Ascending aorta (tissue), 2 donors: Measurements from ENCODE around the gene AHCYL2. TPM values are rescaled to one million over a fixed set of nuclear protein-coding genes. Genes with fewer than 3 reads are reported as not detected.
"Not testable (repeated sequence)": the region's sequence is repeated elsewhere in the genome, so short reads cannot be mapped to it uniquely, and the experiment has no call there.

Experiments
- DNase-seq, 2 donors: peaks; one replicate each; pipeline ENCODE4 v3.0.0-alpha.2; 2019; ENCODE audit warnings: low spot score in 2 of 2
- H3K27ac ChIP-seq, 2 donors: fragments of 200-600 bp; sonication (generic); one replicate each; pipeline ENCODE4 v1.5.1; 2016 to 2017; ENCODE audit warnings: mild to moderate bottlenecking in 1 of 2
- H3K27me3 ChIP-seq: fragments of 200-600 bp; sonication (generic); one replicate; pipeline ENCODE4 v1.5.1; 2017
- H3K36me3 ChIP-seq, 2 donors: fragments of 200-600 bp; sonication (generic); one replicate each; pipeline ENCODE4 v1.5.1; 2016
- H3K4me1 ChIP-seq, 2 donors: fragments of 200-600 bp; sonication (generic); one replicate each; pipeline ENCODE4 v1.5.1; 2016 to 2017; ENCODE audit warnings: mild to moderate bottlenecking in 1 of 2
- H3K4me3 ChIP-seq, 2 donors: fragments of 200-600 bp; sonication (generic); one replicate each; pipeline ENCODE4 v1.5.1; 2016 to 2017; ENCODE audit warnings: mild to moderate bottlenecking in 1 of 2
- H3K9me3 ChIP-seq, 2 donors: fragments of 200-600 bp; sonication (generic); one replicate each; pipeline ENCODE4 v1.5.1; 2016
- intact Hi-C: fragments of 100-400 bp; cut with DNase I; formaldehyde crosslinking; loops from one replicate; pipeline ENCODE4 v1.15.1; 2023
- total RNA-seq: library from RNA; depleted of rRNA; stranded (reverse); fragments of >200 nt; gene quantifications from one replicate; pipeline ENCODE4 v1.1.0, GENCODE V29; 2016
- TF ChIP-seq, protein P1 (sequence below), 3 experiments: fragments of 200-600 bp in 2 of 3; fragments of 450-650 bp in 1 of 3; sonication (generic) in 2 of 3; IDR thresholded peaks; one replicate each; pipeline ENCODE4 v1.5.1; 2016 to 2019; ENCODE audit warnings: antibody characterized with exemption in 3 of 3, mild to moderate bottlenecking in 1 of 3, moderate library complexity in 1 of 3

The AHCYL2 gene
- total RNA-seq, 1 donor from 2014 or later = 62.9 TPM

DNA sequence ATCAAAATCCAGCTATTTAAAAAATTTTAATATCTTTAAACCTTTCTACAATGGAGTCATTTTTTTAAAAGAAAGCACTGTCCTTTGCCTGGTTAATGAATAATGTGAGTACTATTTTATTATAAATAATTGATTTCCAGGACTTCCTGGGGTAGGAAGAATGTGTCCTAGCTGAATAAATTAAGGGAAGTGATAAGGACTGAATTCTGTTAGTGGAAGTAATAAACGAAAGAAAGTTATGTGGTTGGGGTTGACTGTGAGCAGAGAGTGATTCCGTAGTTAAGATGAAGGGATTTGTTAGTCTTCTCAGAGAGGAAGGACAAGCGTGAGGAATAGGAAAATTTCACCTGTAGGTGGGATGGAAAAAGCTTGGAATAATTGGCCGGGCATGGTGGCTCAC lies 59.1 kb downstream of the AHCYL2 start:
- TF ChIP-seq, protein P1, sequence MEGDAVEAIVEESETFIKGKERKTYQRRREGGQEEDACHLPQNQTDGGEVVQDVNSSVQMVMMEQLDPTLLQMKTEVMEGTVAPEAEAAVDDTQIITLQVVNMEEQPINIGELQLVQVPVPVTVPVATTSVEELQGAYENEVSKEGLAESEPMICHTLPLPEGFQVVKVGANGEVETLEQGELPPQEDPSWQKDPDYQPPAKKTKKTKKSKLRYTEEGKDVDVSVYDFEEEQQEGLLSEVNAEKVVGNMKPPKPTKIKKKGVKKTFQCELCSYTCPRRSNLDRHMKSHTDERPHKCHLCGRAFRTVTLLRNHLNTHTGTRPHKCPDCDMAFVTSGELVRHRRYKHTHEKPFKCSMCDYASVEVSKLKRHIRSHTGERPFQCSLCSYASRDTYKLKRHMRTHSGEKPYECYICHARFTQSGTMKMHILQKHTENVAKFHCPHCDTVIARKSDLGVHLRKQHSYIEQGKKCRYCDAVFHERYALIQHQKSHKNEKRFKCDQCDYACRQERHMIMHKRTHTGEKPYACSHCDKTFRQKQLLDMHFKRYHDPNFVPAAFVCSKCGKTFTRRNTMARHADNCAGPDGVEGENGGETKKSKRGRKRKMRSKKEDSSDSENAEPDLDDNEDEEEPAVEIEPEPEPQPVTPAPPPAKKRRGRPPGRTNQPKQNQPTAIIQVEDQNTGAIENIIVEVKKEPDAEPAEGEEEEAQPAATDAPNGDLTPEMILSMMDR (IDR thresholded peaks at IDR 0.05) = no peak
- no peak overlapping the region for H3K27ac ChIP-seq
- no peak for DNase-seq
- intact Hi-C loops = no loop called here
- no peaks in the 10 kb centered on the region for H3K4me1 ChIP-seq
- H3K9me3 ChIP-seq = no peaks in the 10 kb centered on the region
- H3K36me3 ChIP-seq = no peaks in the 10 kb centered on the region
- no peaks in the 10 kb centered on the region for H3K27me3 ChIP-seq
- H3K4me3 ChIP-seq = no peak overlapping the region

DNA sequence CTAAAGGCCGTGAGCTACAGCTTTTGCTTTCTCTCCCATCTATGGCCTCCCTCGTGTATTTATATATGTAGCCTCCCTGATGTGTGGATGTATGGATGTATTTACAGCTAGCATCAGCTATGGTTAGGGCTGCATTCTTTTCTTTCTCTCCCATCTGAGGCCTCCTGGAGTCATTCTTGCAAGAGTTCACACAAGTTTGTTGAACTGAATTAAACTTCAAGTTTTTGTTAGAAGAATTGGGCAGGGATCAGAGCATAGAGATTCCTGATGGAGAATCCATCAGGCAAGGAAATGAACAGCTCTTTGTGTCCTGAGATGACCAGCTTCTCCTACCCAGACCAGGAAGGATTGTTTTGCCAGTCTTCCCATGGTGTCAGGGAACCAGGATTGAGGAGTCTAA lies 60.3 kb downstream of the AHCYL2 start:
- no peaks in the 10 kb centered on the region for H3K27me3 ChIP-seq
- no peak overlapping the region for H3K4me3 ChIP-seq
- no peaks in the 10 kb centered on the region for H3K9me3 ChIP-seq
- TF ChIP-seq, protein P1 (IDR thresholded peaks at IDR 0.05) = no peak
- H3K4me1 ChIP-seq = no peaks in the 10 kb centered on the region
- no peak overlapping the region for H3K27ac ChIP-seq
- intact Hi-C loops = no loop called here
- no peak for DNase-seq
- no peaks in the 10 kb centered on the region for H3K36me3 ChIP-seq

DNA sequence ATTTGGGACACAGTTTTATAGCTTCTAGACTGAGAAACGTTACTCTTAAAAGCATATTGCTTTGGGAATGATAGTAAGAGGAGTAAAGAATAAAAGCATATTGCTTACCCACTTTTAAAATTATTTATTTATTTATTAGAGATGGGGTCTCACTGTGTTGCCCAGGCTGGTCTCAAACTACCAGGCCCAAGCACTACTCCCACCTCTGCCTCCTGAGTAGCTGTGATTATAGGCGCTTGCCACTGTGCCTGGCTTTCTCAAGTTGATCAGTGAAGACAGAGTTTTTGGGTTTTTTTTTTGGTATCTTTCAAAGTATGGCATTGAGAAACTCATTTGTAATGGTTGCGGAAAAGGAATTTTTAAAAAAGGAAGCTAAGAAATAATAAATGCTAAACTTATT lies 68.0 kb downstream of the AHCYL2 start:
- H3K27ac ChIP-seq = no peak overlapping the region
- intact Hi-C loops = no loop called here
- DNase-seq = no peak
- TF ChIP-seq, protein P1 (IDR thresholded peaks at IDR 0.05) = no peak
- no peaks in the 10 kb centered on the region for H3K9me3 ChIP-seq
- no peaks in the 10 kb centered on the region for H3K36me3 ChIP-seq
- no peaks in the 10 kb centered on the region for H3K4me1 ChIP-seq
- H3K4me3 ChIP-seq = no peak overlapping the region
- no peaks in the 10 kb centered on the region for H3K27me3 ChIP-seq

DNA sequence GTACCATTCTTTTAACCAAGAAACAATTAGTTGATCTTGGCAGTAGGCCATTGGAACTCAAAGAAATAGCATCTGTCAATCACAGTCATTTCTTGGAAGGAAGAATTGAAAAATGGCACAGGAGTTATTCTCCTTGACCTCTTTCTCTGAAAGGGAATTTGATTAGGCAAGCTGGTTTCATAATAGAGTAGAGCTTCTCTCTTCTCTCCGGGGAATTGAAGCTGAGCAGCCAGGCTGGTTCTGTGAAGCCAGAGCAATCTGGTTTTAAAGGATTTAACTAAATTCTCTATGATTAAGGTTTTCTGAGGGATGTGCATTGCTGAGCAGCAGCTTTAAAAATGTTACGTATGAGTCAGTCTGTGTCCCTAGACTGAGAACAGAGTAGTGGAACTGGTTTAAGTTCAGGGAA lies 70.2 kb downstream of the AHCYL2 start:
- Histone ChIP-seq H3K27ac (no peak overlapping the region), H3K27me3 (no peaks in the 10 kb centered on the region), H3K36me3 (no peaks in the 10 kb centered on the region), H3K4me3 (no peak overlapping the region), H3K9me3 (no peaks in the 10 kb centered on the region), H3K4me1 (no peaks in the 10 kb centered on the region)
- intact Hi-C loops = no loop called here
- TF ChIP-seq, protein P1 (IDR thresholded peaks at IDR 0.05) = no peak
- DNase-seq = no peak

DNA sequence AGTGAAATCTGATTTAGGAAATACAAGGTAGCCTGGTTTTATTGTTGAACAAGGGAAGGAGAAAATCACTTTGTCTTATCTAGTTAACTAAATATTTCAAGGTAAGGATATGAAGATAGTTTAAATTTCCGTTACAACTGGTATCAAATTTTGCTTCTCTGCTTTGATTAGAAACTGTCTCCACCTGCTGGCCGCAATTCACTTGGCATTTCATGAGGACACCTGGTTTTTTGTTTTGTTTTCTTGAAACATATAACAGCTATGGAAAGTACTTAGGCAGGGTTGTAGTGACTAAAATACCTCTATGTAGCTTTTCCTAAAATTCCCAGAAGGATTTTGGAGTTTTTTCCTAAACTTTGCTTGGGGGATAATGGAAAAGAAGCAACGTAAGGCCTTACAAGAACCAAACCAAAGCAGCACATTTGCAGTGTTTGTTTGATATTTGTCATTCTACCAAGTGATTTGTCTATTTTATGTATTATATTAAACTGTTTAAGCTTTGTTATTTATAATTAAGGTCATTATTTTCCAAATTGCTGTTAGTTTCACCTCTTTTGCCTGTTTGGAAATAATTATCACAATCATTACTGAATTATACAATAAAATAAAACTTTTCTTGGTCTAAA lies 73.6 kb downstream of the AHCYL2 start:
- H3K27ac ChIP-seq = no peak overlapping the region
- TF ChIP-seq, protein P1 (IDR thresholded peaks at IDR 0.05) = peak in 2 of 3 experiments; percentile 31 to 58
- no peak for DNase-seq
- no peaks in the 10 kb centered on the region for H3K4me1 ChIP-seq
- H3K9me3 ChIP-seq = no peaks in the 10 kb centered on the region
- intact Hi-C loops = loop anchor here (2.0 kb wide), 1 partner anchor 80 kb away; no protein-coding TSS in a partner anchor
- H3K4me3 ChIP-seq = no peak overlapping the region
- H3K36me3 ChIP-seq = no peaks in the 10 kb centered on the region
- H3K27me3 ChIP-seq = no peaks in the 10 kb centered on the region

DNA sequence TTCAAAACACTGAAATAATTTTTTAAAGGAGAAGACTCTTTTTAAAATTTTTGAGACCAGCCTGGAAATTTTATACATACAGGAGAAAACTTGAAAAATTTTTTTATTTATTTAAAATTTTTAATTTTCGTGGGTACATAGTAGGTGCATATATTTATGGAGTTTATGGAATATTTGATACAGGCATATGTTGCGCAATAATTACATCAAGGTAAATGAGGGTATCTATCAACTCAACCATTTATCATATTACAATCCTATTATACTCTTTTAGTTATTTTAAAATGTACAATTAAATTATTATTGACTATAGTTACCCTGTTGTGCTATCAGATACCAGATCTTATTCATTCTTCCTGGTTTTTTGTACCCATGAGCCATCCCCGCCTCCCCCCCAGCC lies 75.1 kb downstream of the AHCYL2 start:
- intact Hi-C loops = loop anchor here (2.0 kb wide), 1 partner anchor 81 kb away; no protein-coding TSS in a partner anchor
- DNase-seq = no peak
- no peak overlapping the region for H3K27ac ChIP-seq
- H3K4me3 ChIP-seq = no peak overlapping the region
- no peaks in the 10 kb centered on the region for H3K27me3 ChIP-seq
- no peaks in the 10 kb centered on the region for H3K9me3 ChIP-seq
- no peaks in the 10 kb centered on the region for H3K4me1 ChIP-seq
- TF ChIP-seq, protein P1 (IDR thresholded peaks at IDR 0.05) = no peak
- H3K36me3 ChIP-seq = no peaks in the 10 kb centered on the region

DNA sequence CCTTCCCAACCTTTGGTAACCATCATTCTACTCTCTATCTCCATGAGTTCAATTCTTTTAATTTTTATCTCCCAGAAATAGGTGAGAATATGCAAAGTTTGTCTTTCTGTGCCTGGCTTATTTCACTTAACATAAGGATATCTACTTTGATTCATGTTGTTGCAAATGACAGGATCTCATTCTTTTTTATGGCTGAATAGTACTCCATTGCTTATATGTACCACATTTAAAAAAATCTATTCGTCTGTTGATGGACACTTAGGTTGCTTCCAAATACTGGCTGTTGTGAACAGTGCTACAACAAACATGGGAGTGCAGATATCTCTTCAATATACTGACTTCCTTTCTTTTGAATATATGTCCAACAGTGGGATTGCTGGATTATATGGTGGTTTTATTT lies 75.5 kb downstream of the AHCYL2 start:
- H3K36me3 ChIP-seq, H3K4me1 ChIP-seq, H3K27me3 ChIP-seq, H3K9me3 ChIP-seq, H3K27ac ChIP-seq, intact Hi-C loops, H3K4me3 ChIP-seq, DNase-seq: not testable (repeated sequence)
